HFFc6 (cell line): ENCODE results near the gene TMEM248. TPM values are rescaled to one million over a fixed set of nuclear protein-coding genes. Genes with fewer than 3 reads are reported as not detected.
A peak's percentile ranks its signal among the peaks of the same experiment; 100 is the strongest.
"Not testable (repeated sequence)": the region's sequence is repeated elsewhere in the genome, so short reads cannot be mapped to it uniquely, and the experiment has no call there.

Source experiments
- DNase-seq: peaks from one replicate; pipeline ENCODE4 v3.0.0-alpha.2; 2018
- H3K27ac Mint-ChIP-seq: 2 replicates; pipeline ENCODE4 v1.8.0; 2020; ENCODE audit warnings: mild to moderate bottlenecking, mixed read lengths
- H3K27me3 Mint-ChIP-seq: 2 replicates; pipeline ENCODE4 v1.8.0; 2021; ENCODE audit warnings: mild to moderate bottlenecking, moderate library complexity, mixed read lengths; ENCODE audit not compliant: insufficient read depth
- H3K36me3 Mint-ChIP-seq: 2 replicates; pipeline ENCODE4 v1.8.0; 2021; ENCODE audit warnings: low read depth, mixed read lengths
- H3K4me1 Mint-ChIP-seq: 2 replicates; pipeline ENCODE4 v1.8.0; 2020; ENCODE audit warnings: low read depth, mixed read lengths
- H3K4me3 Mint-ChIP-seq: 2 replicates; pipeline ENCODE4 v1.8.0; 2020; ENCODE audit warnings: mild to moderate bottlenecking, moderate library complexity, mixed read lengths
- H3K9me3 Mint-ChIP-seq: 2 replicates; pipeline ENCODE4 v1.8.0; 2020; ENCODE audit warnings: mild to moderate bottlenecking, mixed read lengths
- CTCF ChIP-seq: fragments of 200-600 bp; sonication (generic); IDR thresholded peaks from 2 replicates; pipeline ENCODE4 v1.5.0; 2021; ENCODE audit warnings: antibody characterized with exemption, mild to moderate bottlenecking
- total RNA-seq, 6 experiments: library from RNA; stranded (reverse); fragmentation: NEBNext Ultra II Directional; extraction: Animal tissue kit (Norgen Biotek cat#: 25700); gene quantifications; 2 replicates in 1 of 6; 3 replicates in 5 of 6; pipeline ENCODE4 v1.2.3, GENCODE V29; 2021

Gene TMEM248
- total RNA-seq, 6 experiments from 2014 or later = 97.1 to 128 (median 117) TPM

- peaks cover 5% of the 10 kb centered on the region; the same call in 1 of the 2 replicates for H3K36me3 Mint-ChIP-seq
- no peak overlapping the region for H3K4me3 Mint-ChIP-seq
- no peaks in the 10 kb centered on the region for H3K4me1 Mint-ChIP-seq
- DNase-seq = no peak
- H3K27me3 Mint-ChIP-seq = peaks cover 6% of the 10 kb centered on the region
- no peak for TF ChIP-seq CTCF
- peak overlapping the region; percentile 17; the same call in 1 of the 2 replicates for H3K27ac Mint-ChIP-seq
- no peaks in the 10 kb centered on the region for H3K9me3 Mint-ChIP-seq
These were observed 15.7 kb upstream of the TMEM248 start for GRCh38 chr7:66905278-66905677.

- Mint-ChIP-seq H3K27me3 (peaks cover 6% of the 10 kb centered on the region), H3K4me1 (no peaks in the 10 kb centered on the region), H3K27ac (peak overlapping the region; percentile 17; the same call in 1 of the 2 replicates), H3K4me3 (no peak overlapping the region), H3K36me3 (peaks cover 5% of the 10 kb centered on the region; the same call in 1 of the 2 replicates), H3K9me3 (no peaks in the 10 kb centered on the region)
- TF ChIP-seq CTCF = peak; percentile 63
- no peak for DNase-seq
These were observed 15.3 kb upstream of the TMEM248 start for GRCh38 chr7:66905689-66906088.

- no peak for TF ChIP-seq CTCF
- H3K4me3 Mint-ChIP-seq = no peak overlapping the region
- H3K4me1 Mint-ChIP-seq = no peaks in the 10 kb centered on the region
- peaks cover 6% of the 10 kb centered on the region for H3K27me3 Mint-ChIP-seq
- no peak overlapping the region for H3K27ac Mint-ChIP-seq
- H3K36me3 Mint-ChIP-seq = peaks cover 5% of the 10 kb centered on the region; the same call in 1 of the 2 replicates
- no peaks in the 10 kb centered on the region for H3K9me3 Mint-ChIP-seq
- no peak for DNase-seq
These were observed 13.3 kb upstream of the TMEM248 start for GRCh38 chr7:66907731-66908130.

GRCh38 chr7:66908598-66908997 is 12.4 kb upstream of the TMEM248 start:
- not testable (repeated sequence) for H3K9me3 Mint-ChIP-seq, H3K4me1 Mint-ChIP-seq, H3K4me3 Mint-ChIP-seq, H3K27me3 Mint-ChIP-seq, H3K27ac Mint-ChIP-seq, H3K36me3 Mint-ChIP-seq, DNase-seq

- Mint-ChIP-seq H3K27me3 (peaks cover 2% of the 10 kb centered on the region; the same call in 1 of the 2 replicates), H3K4me3 (no peak overlapping the region), H3K36me3 (0 out of 2 replicates have a peak, but pooled peaks cover under 1% of the 10 kb centered on the region), H3K9me3 (no peaks in the 10 kb centered on the region), H3K27ac (no peak overlapping the region), H3K4me1 (no peaks in the 10 kb centered on the region)
- no peak for DNase-seq
- no peak for TF ChIP-seq CTCF
These were observed 10.2 kb upstream of the TMEM248 start for GRCh38 chr7:66910789-66911188.

GRCh38 chr7:66911191-66911590 is 9.8 kb upstream of the TMEM248 start:
- H3K9me3 Mint-ChIP-seq, H3K4me3 Mint-ChIP-seq, H3K27me3 Mint-ChIP-seq, H3K27ac Mint-ChIP-seq, DNase-seq, H3K4me1 Mint-ChIP-seq, H3K36me3 Mint-ChIP-seq: not testable (repeated sequence)

GRCh38 chr7:66912195-66912594 is 8.8 kb upstream of the TMEM248 start:
- no peak for TF ChIP-seq CTCF
- Mint-ChIP-seq H3K4me1 (no peaks in the 10 kb centered on the region), H3K27me3 (peaks cover 2% of the 10 kb centered on the region; the same call in 1 of the 2 replicates), H3K27ac (no peak overlapping the region), H3K4me3 (no peak overlapping the region), H3K9me3 (no peaks in the 10 kb centered on the region), H3K36me3 (no peaks in the 10 kb centered on the region)
- DNase-seq = no peak
